ENCODE measurements around the gene PTPRN2. TPM values are rescaled to one million over a fixed set of nuclear protein-coding genes. Genes with fewer than 3 reads are reported as not detected.
"Not testable (repeated sequence)": the region's sequence is repeated elsewhere in the genome, so short reads cannot be mapped to it uniquely, and the experiment has no call there.

The PTPRN2 gene
- total RNA-seq, 2 donors from 2014 or later = 26.1 to 55.5 TPM

DNA sequence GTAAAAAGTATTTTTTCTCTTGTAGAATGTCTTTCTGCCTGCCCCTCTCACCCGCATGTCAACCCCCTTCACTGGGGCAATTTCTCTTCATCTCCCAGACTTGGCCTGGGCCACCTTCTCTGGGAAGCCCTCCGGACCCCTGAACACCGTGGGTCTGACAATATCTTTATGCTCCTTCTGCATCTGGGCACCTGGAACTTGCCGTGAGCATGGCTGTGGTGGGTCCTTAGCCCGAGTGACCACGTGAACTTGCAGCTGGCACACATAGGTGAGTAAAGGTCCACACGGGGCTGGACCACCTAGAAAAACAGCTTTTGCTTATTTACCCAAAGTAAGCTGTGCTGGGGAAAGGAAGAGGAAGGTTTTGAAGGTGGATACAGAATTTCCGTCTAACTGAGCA is 650.6 kb downstream of the PTPRN2 start:
- Histone ChIP-seq H3K4me1 (replicated peaks) (no peaks in the 10 kb centered on the region), H3K9me3 (no peaks in the 10 kb centered on the region), H3K27me3 (replicated peaks; ENCODE audit: insufficient read depth) (no peaks in the 10 kb centered on the region), H3K36me3 (no peaks in the 10 kb centered on the region), H3K27ac (no peak overlapping the region), H3K4me3 (no peak overlapping the region)
- no peak for DNase-seq (ENCODE audit: low spot score)
- intact Hi-C loops (cut with DNase I) = no loop called here
- 84% methylated on average over 8 of the region's 8 CpGs for WGBS
- TF ChIP-seq POLR2AphosphoS5 (IDR thresholded peaks at IDR 0.05) (no peak), POLR2A (IDR thresholded peaks at IDR 0.05) (no peak)
- TF ChIP-seq, protein P1, sequence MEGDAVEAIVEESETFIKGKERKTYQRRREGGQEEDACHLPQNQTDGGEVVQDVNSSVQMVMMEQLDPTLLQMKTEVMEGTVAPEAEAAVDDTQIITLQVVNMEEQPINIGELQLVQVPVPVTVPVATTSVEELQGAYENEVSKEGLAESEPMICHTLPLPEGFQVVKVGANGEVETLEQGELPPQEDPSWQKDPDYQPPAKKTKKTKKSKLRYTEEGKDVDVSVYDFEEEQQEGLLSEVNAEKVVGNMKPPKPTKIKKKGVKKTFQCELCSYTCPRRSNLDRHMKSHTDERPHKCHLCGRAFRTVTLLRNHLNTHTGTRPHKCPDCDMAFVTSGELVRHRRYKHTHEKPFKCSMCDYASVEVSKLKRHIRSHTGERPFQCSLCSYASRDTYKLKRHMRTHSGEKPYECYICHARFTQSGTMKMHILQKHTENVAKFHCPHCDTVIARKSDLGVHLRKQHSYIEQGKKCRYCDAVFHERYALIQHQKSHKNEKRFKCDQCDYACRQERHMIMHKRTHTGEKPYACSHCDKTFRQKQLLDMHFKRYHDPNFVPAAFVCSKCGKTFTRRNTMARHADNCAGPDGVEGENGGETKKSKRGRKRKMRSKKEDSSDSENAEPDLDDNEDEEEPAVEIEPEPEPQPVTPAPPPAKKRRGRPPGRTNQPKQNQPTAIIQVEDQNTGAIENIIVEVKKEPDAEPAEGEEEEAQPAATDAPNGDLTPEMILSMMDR (IDR thresholded peaks at IDR 0.05) = no peak

DNA sequence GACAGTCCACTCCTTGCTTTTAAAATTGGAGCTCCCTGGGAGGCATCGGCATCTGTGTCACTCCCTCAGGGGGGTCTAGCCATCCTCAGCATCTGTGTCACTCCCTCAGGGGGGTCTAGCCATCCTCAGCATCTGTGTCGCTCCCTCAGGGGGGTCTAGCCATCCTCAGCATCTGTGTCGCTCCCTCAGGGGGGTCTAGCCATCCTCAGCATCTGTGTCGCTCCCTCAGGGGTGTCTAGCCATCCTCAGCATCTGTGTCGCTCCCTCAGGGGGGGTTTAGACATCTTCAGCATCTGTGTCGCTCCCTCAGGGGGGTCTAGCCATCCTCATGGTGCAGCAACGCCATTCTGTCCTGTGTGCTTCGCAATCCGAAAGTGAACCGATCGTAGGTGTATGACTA is 651.9 kb downstream of the PTPRN2 start:
- H3K27me3 ChIP-seq (replicated peaks; ENCODE audit: insufficient read depth); H3K4me1 ChIP-seq (replicated peaks); H3K4me3 ChIP-seq; H3K27ac ChIP-seq; H3K36me3 ChIP-seq; DNase-seq (ENCODE audit: low spot score); intact Hi-C loops (cut with DNase I); H3K9me3 ChIP-seq: not testable (repeated sequence)
- WGBS = 91% methylated on average over 11 of the region's 11 CpGs

DNA sequence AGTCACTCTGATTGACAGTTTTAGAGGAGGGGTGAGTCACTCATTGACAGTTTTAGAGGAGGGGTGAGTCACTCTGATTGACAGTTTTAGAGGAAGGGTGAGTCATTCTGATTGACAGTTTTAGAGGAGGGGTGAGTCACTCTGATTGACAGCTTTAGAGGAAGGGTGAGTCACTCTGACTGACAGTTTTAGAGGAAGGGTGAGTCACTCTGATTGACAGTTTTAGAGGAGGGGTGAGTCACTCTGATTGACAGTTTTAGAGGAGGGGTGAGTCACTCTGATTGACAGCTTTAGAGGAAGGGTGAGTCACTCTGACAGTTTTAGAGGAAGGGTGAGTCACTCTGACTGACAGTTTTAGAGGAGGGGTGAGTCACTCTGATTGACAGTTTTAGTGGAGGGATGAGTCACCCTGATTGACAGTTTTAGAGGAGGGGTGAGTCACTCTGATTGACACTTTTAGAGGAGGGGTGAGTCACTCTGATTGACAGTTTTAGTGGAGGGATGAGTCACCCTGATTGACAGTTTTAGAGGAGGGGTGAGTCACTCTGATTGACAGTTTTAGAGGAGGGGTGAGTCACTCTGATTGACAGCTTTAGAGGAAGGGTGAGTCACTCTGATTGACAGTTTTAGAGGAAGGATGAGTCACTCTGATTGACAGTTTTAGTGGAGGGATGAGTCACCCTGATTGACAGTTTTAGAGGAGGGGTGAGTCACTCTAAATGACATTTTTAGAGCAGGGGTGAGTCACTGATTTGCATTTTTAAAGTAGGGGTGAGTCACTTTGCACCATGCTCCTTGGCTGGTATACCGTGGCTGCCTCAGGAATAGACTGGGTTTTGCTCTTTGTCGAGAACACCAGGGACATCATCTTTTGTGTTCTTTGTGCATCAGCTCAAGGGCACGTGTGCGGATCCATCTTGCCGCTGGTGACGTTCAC is 654.1 kb downstream of the PTPRN2 start:
- DNase-seq (ENCODE audit: low spot score); intact Hi-C loops (cut with DNase I); H3K4me1 ChIP-seq (replicated peaks); H3K4me3 ChIP-seq; H3K27ac ChIP-seq; H3K9me3 ChIP-seq; H3K27me3 ChIP-seq (replicated peaks; ENCODE audit: insufficient read depth); H3K36me3 ChIP-seq: not testable (repeated sequence)
- WGBS = 91% methylated on average over 6 of the region's 6 CpGs

DNA sequence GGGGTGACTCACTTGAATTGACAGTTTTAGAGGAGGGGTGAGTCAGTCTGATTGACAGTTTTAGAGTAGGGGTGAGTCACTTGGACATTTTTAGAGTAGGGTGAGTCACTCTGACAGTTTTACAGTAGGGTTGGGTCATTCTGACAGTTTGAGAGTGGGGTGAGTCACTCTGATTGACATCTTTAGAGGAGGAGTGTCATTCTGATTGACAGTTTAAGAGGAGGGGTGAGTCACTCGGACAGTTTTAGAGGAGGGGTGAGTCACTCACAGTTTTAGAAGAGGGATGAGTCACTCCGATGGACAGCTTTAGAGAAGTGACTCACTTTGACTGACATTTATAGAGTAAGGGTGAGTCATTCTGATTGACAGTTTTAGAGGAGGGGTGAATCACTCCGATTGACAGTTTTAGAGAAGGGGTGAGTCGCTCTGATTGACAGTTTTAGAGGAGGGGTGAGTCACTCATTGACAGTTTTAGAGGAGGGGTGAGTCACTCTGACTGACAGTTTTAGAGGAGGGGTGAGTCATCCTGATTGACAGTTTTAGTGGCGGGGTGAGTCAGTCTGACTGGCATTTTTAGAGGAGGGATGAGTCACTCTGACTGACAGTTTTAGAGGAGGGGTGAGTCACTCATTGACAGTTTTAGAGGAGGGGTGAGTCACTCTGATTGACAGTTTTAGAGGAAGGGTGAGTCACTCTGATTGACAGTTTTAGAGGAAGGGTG is 655.0 kb downstream of the PTPRN2 start:
- Histone ChIP-seq H3K9me3 (no peaks in the 10 kb centered on the region), H3K36me3 (no peaks in the 10 kb centered on the region), H3K27me3 (replicated peaks; ENCODE audit: insufficient read depth) (no peaks in the 10 kb centered on the region), H3K4me3 (no peak overlapping the region), H3K4me1 (replicated peaks) (no peaks in the 10 kb centered on the region), H3K27ac (no peak overlapping the region)
- WGBS = 78% methylated on average over 5 of the region's 5 CpGs
- intact Hi-C loops (cut with DNase I) = no loop called here
- DNase-seq (ENCODE audit: low spot score) = no peak
- TF ChIP-seq POLR2AphosphoS5 (IDR thresholded peaks at IDR 0.05) (no peak), POLR2A (IDR thresholded peaks at IDR 0.05) (no peak)
- TF ChIP-seq, protein P1 (IDR thresholded peaks at IDR 0.05) = no peak

DNA sequence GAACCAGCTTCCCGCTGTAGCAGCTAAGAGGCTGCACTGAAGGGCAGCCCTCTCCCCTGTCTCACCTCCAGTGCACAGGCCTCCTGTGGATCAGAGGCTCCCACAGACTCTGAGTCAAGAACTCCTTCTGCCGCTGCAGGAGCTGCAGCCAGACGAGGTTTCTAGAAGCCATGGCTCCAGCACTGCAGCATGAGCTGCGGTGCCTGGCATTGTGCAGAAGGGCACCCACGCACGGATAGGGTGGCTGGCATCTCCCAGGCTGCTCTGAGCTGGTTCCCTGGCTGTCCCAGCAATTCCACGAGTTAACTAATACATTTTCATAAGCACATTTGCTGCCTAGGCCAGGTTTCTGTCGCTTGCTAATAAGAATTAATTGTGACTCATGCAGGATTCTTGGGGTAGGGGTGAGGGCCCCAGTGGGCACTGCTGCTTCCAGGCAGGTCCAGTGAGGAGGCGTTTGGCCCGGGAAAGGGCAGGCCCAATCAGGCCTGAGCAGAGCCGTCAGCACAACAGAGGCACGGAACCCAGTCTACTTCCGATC is 656.6 kb downstream of the PTPRN2 start:
- Histone ChIP-seq H3K4me3 (no peak overlapping the region), H3K9me3 (no peaks in the 10 kb centered on the region), H3K36me3 (no peaks in the 10 kb centered on the region), H3K4me1 (replicated peaks) (no peaks in the 10 kb centered on the region), H3K27me3 (replicated peaks; ENCODE audit: insufficient read depth) (no peaks in the 10 kb centered on the region), H3K27ac (no peak overlapping the region)
- TF ChIP-seq, protein P1 (IDR thresholded peaks at IDR 0.05) = no peak
- TF ChIP-seq POLR2AphosphoS5 (IDR thresholded peaks at IDR 0.05) (no peak), POLR2A (IDR thresholded peaks at IDR 0.05) (no peak)
- intact Hi-C loops (cut with DNase I) = no loop called here
- 77% methylated on average over 13 of the region's 13 CpGs for WGBS
- no peak for DNase-seq (ENCODE audit: low spot score)
